NB4 (cell line): ENCODE data around the gene ATN1.

ENCODE experiments used
- MAX ChIP-seq: IDR thresholded peaks from 2 replicates; pipeline ENCODE4 v1.6.1; 2011; ENCODE audit warnings: low read depth, low read length
- MYC ChIP-seq: IDR thresholded peaks from 2 replicates; pipeline ENCODE4 v1.6.1; 2011; ENCODE audit warnings: low read depth, low read length
- POLR2A ChIP-seq: IDR thresholded peaks from 2 replicates; pipeline ENCODE4 v1.6.1; 2011; ENCODE audit warnings: mild to moderate bottlenecking; ENCODE audit not compliant: insufficient read length; ENCODE audit errors: extremely low read depth
- TF ChIP-seq, protein P1 (sequence below): IDR thresholded peaks from one replicate; pipeline ENCODE4 v1.5.1; 2012; ENCODE audit warnings: low read depth, low read length

DNA sequence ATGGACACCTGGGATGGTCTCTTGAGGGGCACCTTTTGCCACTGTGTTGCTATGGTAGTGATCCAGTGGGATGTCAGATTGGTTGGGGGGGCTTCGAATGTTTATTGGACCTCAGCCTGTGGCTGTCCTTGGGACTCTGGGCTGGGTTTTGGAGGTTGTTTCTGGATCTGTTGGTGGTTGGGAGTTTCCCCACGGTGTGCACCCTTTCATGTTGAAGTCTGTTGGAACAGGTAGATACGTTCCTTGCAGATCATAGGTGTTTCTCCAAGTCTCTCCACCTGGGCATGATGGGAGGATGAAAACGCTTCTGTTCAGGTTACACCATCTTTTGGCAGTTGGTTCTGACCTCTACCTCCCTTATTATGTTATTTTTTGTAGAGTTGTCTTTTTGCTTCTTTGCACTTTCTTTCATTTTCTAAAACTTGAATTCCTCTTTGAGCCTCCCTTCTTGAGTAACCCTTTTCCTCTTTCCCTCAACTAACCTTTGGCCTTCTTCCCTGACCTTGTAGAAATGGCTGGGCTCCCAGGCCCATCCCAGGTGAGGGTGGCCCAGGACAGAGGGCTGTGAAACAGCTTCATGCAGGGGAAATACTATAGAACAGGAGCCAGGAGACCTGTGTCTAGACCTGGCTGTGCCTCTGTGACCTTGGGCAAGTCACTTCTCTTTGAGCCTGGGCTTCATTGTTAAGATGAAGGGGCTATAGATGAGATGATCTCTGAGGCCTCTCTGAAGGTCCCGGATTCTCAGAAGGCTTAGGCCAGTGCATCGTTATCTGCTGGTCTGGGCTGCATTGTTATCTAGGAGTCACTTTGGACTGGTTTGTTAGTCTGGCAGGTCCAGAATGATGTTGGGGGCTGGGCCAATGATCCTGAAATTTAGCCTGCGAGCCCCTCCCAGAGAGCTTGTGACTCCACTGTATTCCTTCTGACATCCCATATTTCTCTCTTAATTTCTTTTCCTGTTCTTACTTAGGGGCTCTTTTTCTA is 2.0 kb downstream of the ATN1 start:
- TF ChIP-seq, protein P1, sequence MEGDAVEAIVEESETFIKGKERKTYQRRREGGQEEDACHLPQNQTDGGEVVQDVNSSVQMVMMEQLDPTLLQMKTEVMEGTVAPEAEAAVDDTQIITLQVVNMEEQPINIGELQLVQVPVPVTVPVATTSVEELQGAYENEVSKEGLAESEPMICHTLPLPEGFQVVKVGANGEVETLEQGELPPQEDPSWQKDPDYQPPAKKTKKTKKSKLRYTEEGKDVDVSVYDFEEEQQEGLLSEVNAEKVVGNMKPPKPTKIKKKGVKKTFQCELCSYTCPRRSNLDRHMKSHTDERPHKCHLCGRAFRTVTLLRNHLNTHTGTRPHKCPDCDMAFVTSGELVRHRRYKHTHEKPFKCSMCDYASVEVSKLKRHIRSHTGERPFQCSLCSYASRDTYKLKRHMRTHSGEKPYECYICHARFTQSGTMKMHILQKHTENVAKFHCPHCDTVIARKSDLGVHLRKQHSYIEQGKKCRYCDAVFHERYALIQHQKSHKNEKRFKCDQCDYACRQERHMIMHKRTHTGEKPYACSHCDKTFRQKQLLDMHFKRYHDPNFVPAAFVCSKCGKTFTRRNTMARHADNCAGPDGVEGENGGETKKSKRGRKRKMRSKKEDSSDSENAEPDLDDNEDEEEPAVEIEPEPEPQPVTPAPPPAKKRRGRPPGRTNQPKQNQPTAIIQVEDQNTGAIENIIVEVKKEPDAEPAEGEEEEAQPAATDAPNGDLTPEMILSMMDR, result no peak
- TF ChIP-seq POLR2A (no peak), MAX (no peak), MYC (no peak)
